DOHH2 (cell line): ENCODE measurements around the gene ANGEL1.

Experiments
- EZH2phosphoT487 ChIP-seq: fragments of 200-600 bp; sonication (generic); IDR thresholded peaks from 2 replicates; pipeline ENCODE4 v1.6.1; 2017; ENCODE audit warnings: borderline replicate concordance, mild to moderate bottlenecking, antibody characterized with exemption, low read length, moderate library complexity, mixed read lengths
- TF ChIP-seq, protein P1 (sequence below): fragments of 200-600 bp; sonication (generic); IDR thresholded peaks from one replicate; pipeline ENCODE4 v1.5.1; 2014; ENCODE audit warnings: antibody characterized with exemption, mild to moderate bottlenecking, low read depth, low read length; ENCODE audit not compliant: poor library complexity, severe bottlenecking

DNA sequence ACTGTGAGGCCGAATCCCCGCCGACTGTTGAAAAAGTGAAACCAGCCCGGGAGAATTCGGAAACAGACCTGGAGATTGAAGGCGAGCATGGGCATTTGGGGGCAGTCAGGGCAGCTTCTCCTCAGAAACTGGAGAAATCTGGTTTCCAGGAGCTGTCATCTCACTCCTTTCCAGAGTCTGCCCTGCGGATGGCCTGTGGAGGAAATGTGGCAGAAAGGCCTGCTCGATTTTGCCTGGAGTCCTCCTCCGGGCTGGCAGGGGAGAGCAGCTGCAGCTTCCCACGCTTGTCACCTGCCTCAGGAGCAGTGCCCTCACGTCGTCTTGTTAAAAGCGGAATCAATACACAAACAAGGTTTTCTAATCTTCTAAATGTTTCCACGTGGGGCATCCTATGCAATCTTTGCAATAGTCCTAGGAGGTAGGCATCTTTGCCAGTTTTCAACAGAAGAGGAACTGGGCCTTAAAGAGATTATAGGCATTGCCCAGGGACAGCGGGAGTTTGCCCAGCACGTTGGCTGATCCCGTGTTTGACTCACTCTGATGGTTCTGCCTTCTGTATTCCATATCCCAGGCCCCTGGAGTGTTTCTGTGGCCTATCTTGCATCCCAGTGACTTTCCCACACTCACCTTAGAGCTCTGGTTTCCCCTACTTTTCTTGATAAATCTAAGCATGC, 15.8 kb upstream of the ANGEL1 start:
- TF ChIP-seq, protein P1, sequence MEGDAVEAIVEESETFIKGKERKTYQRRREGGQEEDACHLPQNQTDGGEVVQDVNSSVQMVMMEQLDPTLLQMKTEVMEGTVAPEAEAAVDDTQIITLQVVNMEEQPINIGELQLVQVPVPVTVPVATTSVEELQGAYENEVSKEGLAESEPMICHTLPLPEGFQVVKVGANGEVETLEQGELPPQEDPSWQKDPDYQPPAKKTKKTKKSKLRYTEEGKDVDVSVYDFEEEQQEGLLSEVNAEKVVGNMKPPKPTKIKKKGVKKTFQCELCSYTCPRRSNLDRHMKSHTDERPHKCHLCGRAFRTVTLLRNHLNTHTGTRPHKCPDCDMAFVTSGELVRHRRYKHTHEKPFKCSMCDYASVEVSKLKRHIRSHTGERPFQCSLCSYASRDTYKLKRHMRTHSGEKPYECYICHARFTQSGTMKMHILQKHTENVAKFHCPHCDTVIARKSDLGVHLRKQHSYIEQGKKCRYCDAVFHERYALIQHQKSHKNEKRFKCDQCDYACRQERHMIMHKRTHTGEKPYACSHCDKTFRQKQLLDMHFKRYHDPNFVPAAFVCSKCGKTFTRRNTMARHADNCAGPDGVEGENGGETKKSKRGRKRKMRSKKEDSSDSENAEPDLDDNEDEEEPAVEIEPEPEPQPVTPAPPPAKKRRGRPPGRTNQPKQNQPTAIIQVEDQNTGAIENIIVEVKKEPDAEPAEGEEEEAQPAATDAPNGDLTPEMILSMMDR: no peak
- TF ChIP-seq EZH2phosphoT487: no peak
